ENCODE results near the gene MRM2. TPM values are rescaled to one million over a fixed set of nuclear protein-coding genes. Genes with fewer than 3 reads are reported as not detected.

The MRM2 gene
- polyA plus RNA-seq, 4 donors: 26.2 to 39.6 (median 36.0) TPM

GRCh38 chr7:2209146-2209960 is 32.7 kb downstream of the MRM2 start:
- peak in 2 of 4 donors; percentile 36 to 47 for DNase-seq (ENCODE audit: low read depth in 4 of 4, low spot score in 3 of 4)

GRCh38 chr7:2208712-2209111 is 33.3 kb downstream of the MRM2 start:
- DNase-seq (ENCODE audit: low read depth in 4 of 4, low spot score in 3 of 4): no peak

- no peak for DNase-seq (ENCODE audit: low read depth in 4 of 4, low spot score in 3 of 4)
Measured at GRCh38 chr7:2205036-2205780, 36.8 kb downstream of the MRM2 start.

- DNase-seq (ENCODE audit: low read depth in 4 of 4, low spot score in 3 of 4): no peak
Measured at GRCh38 chr7:2204446-2204845, 37.6 kb downstream of the MRM2 start.

GRCh38 chr7:2203766-2204300 is 38.2 kb downstream of the MRM2 start:
- no peak for DNase-seq (ENCODE audit: low read depth in 4 of 4, low spot score in 3 of 4)

GRCh38 chr7:2202901-2203765 is 38.9 kb downstream of the MRM2 start:
- DNase-seq (ENCODE audit: low read depth in 4 of 4, low spot score in 3 of 4): peak in 2 of 4 donors; percentile 18 to 42

- no peak for DNase-seq (ENCODE audit: low read depth in 4 of 4, low spot score in 3 of 4)
Measured at GRCh38 chr7:2202361-2202761, 39.6 kb downstream of the MRM2 start.

- no peak for DNase-seq (ENCODE audit: low read depth in 4 of 4, low spot score in 3 of 4)
Measured at GRCh38 chr7:2201686-2202360, 40.2 kb downstream of the MRM2 start.

GRCh38 chr7:2201128-2201527 is 40.9 kb downstream of the MRM2 start:
- DNase-seq (ENCODE audit: low read depth in 4 of 4, low spot score in 3 of 4): no peak

GRCh38 chr7:2200584-2200980 is 41.4 kb downstream of the MRM2 start:
- DNase-seq (ENCODE audit: low read depth in 4 of 4, low spot score in 3 of 4): no peak

GRCh38 chr7:2199956-2200583 is 41.9 kb downstream of the MRM2 start:
- DNase-seq (ENCODE audit: low read depth in 4 of 4, low spot score in 3 of 4): no peak

GRCh38 chr7:2199528-2199927 is 42.5 kb downstream of the MRM2 start:
- DNase-seq (ENCODE audit: low read depth in 4 of 4, low spot score in 3 of 4): no peak

- no peak for DNase-seq (ENCODE audit: low read depth in 4 of 4, low spot score in 3 of 4)
Measured at GRCh38 chr7:2198760-2199159, 43.2 kb downstream of the MRM2 start.

- DNase-seq (ENCODE audit: low read depth in 4 of 4, low spot score in 3 of 4): no peak
Measured at GRCh38 chr7:2198206-2198605, 43.8 kb downstream of the MRM2 start.

- no peak for DNase-seq (ENCODE audit: low read depth in 4 of 4, low spot score in 3 of 4)
Measured at GRCh38 chr7:2197436-2198155, 44.4 kb downstream of the MRM2 start.

GRCh38 chr7:2196381-2197378 is 45.3 kb downstream of the MRM2 start:
- no peak for DNase-seq (ENCODE audit: low read depth in 4 of 4, low spot score in 3 of 4)

GRCh38 chr7:2195400-2196246 is 46.4 kb downstream of the MRM2 start:
- DNase-seq (ENCODE audit: low read depth in 4 of 4, low spot score in 3 of 4): no peak

Measured in left renal pelvis (tissue), 4 donors.